Stimulated activated CD4-positive, alpha-beta T cell treated with anti-CD3 and anti-CD28 coated beads, Interleukin-12 subunit alpha, Interleukin-12 subunit beta, amount 100 ng/mL, for 4 hours (primary cell): ENCODE results near the gene MTCL1.

Experiments used
- DNase-seq: peaks from one replicate; pipeline ENCODE4 v3.0.0-alpha.2; 2020

The MTCL1 gene

GRCh38 chr18:8795586-8796325 is 90.4 kb downstream of the MTCL1 start:
- DNase-seq: no peak

DNA sequence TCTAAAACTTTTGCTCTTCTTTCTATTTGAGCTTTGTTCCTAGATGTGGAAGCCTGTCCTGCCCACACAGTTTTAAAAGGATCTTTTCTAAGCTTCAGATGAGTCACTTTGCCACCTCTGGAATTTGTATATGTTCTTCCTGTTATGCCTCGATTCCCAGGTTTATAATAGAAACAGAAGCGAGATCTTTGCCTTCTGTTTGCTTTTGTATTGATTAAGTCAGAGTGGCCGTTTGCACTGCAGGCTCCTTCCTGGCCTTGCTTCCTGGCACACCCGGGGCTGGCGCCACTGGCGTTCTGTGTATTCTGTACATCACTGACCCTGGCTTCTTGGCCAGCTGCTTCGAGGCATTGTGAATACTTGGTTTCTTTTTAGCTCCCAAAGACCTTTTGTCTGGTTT is 91.8 kb downstream of the MTCL1 start:
- no peak for DNase-seq

GRCh38 chr18:8799001-8799400 is 93.6 kb downstream of the MTCL1 start:
- DNase-seq: no peak

GRCh38 chr18:8799596-8800441 is 94.5 kb downstream of the MTCL1 start:
- no peak for DNase-seq

DNA sequence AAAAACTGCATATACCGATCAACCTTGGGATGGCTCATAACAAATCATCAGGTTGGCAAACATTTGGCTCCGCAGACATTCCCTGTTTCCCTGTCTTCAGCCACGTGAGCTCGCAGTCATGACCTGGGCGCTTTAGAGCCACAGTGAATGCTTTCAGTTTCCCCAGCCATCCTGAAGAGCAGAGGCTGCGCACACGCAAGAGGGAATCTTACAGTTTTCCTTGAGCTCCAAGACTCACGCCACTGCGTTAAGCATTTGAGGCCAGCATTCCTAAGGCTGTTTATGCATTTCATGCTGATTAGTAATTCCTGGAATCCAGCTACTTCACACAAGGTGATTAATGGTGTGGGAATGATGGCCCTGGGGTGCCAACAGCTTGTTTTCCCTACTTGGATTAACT is 95.1 kb downstream of the MTCL1 start:
- DNase-seq: no peak

DNA sequence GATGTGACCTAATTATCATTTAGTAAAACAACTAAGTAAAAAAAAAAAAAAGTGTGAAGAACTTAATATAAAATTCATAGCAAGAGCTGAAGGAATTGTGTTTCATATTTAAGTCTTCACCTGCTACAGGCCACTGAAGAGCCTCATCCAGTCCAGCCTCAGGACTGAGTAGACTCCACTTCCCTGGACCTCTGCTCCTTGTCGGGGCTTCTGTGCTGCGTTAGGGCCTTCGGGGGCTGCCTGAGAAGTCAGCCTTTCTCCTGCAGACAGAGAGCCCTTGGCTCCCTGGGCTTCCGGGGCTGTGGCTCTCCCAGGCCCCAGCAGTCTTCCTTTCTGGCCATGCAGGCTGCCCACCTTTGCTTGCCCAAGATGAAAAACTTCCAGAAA is 95.5 kb downstream of the MTCL1 start:
- no peak for DNase-seq

DNA sequence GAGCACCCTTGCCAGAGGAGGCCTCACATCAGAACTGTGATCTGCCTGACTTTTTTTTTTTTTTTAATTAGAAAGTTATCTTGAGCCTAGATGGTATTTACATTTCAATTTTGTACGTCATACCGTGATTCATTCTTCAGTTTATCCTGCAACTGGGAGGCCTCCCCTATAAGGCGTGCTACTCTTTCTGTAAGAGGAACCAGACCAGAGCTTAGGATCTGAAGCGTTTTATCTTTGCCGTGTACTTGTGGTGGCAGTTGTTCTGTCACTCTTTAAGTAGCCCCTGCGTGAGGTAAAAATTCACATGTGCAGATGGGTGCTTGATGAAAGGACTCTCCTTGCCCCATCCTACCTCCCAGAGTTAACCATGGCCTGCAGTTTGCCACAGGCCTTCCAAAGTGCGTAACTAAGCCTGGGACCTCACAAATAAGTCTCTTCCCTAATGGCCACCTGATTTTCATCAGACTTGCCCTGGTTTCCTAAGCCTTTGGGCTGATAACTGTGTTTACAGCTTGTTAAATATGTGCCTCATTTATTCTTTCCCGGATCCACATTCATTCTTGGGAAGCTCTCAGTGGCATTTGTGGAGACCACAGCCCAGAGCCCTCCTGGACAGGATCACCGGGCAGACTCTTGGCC is 96.0 kb downstream of the MTCL1 start:
- DNase-seq: no peak

GRCh38 chr18:8802017-8802672 is 96.8 kb downstream of the MTCL1 start:
- DNase-seq: no peak

- no peak for DNase-seq
Observed at GRCh38 chr18:8803063-8803795, 97.9 kb downstream of the MTCL1 start.

DNA sequence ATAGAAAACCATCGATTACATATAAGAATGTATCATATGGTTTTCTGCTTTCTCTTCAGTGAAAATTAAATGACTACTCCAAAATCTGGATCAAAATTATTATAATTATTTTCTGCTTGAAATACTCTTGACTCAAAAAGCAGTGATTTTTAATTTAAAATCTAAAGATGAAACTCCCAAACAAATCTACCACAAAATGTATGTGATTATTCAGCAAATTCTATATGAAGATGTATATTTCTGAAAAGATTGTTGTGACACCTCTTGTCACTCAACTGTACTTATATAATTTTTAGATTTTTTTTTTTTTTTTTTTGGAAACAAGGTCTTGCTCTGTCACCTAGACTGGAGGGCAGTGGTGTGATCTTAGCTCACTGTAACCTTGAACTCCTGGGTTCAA is 98.6 kb downstream of the MTCL1 start:
- no peak for DNase-seq

DNA sequence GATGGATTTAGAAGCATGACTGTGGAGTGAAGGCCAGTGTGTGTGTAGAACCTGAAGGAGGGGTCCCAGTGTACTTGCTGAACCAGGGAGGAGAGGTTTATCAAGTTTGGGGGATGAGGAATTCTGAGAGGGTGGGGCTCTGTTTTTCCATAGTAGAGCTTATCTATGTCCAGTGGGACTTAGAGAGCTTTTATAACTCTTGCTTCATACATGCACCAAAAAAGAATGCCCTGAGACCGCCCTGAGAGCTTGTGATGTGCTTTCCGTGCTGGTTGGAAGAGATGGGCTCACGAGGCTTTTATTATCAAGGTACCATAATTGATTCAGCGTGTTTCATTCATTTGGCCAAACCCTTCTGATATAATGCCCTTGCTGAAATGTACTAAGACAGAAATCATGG is 100.2 kb downstream of the MTCL1 start:
- DNase-seq: no peak

GRCh38 chr18:8806100-8806797 is 100.9 kb downstream of the MTCL1 start:
- DNase-seq: no peak

- no peak for DNase-seq
Observed at GRCh38 chr18:8806798-8807487, 101.6 kb downstream of the MTCL1 start.

GRCh38 chr18:8807488-8807805 is 102.1 kb downstream of the MTCL1 start:
- no peak for DNase-seq

DNA sequence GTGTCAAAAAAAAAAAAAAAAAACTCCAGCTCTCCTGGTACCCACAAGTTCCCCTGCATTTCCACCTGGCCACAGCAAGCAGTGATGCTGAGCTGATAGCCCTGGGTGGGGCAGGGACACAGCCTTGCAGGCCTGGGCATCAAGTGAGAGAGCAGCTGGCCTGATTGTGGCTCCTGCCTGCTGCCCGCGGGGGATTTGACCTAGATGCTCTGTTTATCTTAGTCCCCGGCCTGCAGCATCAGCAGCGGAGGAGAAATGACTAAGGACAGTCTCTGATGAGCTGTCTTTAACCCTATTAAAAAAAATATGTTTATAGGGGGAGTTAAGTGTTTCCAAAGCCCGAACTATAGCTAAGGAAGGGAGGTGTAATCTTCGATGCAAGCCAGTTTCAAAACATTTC is 102.6 kb downstream of the MTCL1 start:
- DNase-seq: no peak

- DNase-seq: no peak
Observed at GRCh38 chr18:8809514-8809913, 104.2 kb downstream of the MTCL1 start.

- DNase-seq: no peak
Observed at GRCh38 chr18:8810157-8810556, 104.8 kb downstream of the MTCL1 start.

DNA sequence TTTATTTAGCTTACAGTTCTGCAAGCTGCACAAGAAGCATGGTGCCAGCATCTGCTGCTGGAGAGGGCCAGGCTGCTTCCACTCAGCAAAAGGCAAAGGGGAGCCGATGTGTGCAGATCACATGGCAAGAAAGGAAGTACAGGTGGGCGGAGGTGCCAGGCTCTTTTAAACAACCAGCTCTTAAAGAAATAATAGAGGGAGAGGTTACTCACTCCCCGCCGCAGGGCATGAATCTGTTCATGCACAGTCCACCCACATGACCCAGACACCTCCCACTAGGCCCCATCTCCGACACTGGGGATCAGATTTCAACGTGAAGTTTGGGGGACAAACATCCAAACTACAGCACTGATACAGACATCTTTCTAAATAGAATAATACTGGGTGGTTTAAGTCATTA is 105.8 kb downstream of the MTCL1 start:
- DNase-seq: no peak

- no peak for DNase-seq
Observed at GRCh38 chr18:8812631-8813030, 107.3 kb downstream of the MTCL1 start.

DNA sequence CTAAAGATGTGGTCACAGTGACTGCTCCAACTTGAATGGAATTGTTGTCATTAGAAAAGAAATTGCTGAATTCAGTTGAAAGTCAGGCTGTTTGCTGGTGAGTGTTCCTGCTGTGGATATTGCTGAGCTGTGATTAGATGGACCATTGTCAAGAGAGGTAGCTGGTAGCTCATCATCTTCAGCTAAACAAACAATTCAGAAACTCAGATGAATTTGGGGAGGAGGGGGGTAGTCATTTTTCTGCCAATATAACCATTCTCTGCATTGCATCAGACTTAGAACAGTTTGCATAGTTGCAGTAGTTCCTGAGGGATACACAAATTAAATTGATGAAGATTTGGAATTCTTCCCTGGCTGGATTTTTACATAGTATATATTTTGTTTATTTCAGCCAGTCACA is 108.3 kb downstream of the MTCL1 start:
- DNase-seq: no peak

DNA sequence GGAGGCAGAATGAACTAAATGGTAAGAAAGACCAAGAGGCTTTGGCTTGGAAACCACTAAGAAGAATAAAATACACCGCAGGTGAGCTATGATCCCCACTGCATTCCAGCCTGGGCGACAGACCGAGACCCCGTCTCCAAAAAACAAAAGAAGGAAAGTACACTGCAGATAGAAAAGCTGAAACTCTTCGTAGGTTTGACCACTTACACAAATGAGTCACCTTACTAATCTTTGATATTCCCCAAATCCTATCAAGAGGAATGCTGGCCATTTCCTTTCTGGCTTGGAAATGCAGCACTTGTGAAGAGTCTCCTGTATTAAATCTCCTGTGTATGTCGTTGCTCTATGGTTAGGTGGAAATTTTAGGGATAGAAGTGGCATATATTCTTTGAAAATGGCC is 108.8 kb downstream of the MTCL1 start:
- no peak for DNase-seq

DNA sequence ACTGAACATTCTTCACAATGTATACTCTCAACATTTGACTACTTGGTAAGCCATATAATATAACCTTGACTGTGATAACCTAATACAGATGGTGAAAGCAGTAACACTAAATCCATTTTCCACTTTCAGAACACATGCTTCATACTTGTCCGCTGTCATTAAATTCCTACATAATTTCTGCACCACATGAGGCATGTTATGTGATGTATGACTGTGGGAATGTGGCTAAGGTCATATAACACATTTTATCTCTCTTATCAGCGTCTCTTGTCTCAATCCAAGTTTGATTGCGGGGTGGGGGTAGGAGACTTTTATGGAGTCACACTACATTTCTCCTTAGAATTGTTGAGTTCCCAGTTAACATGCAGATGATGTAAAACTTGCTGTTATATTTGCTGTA is 110.9 kb downstream of the MTCL1 start:
- DNase-seq: no peak
